ENCODE data around the gene HCAR2. TPM values are rescaled to one million over a fixed set of nuclear protein-coding genes. Genes with fewer than 3 reads are reported as not detected.
"Not testable (repeated sequence)": the region's sequence is repeated elsewhere in the genome, so short reads cannot be mapped to it uniquely, and the experiment has no call there.

HCAR2 gene
- total and polyA plus RNA-seq, 3 donors from 2014 or later: 0.74 to 2.7 (median 1.3) TPM

- no peak overlapping the region for H3K4me3 ChIP-seq
- intact Hi-C loops (cut with DNase I; ENCODE audit: low total_unique reads): no loop called here
- H3K27me3 ChIP-seq: no peaks in the 10 kb centered on the region
- no peaks in the 10 kb centered on the region for H3K4me1 ChIP-seq
- TF ChIP-seq POLR2A (IDR thresholded peaks at IDR 0.05): no peak
- no peak for TF ChIP-seq CTCF (IDR thresholded peaks at IDR 0.05)
- no peak for DNase-seq
- H3K27ac ChIP-seq: no peak overlapping the region
- no peaks in the 10 kb centered on the region for H3K36me3 ChIP-seq (ENCODE audit: low read depth, missing control alignments)
- WGBS, 2 donors: 83 to 93% methylated on average over 4 of the region's 4 CpGs
- H3K9me3 ChIP-seq: no peaks in the 10 kb centered on the region
Measured at GRCh38 chr12:122681814-122682213, 21.3 kb downstream of the HCAR2 start.

GRCh38 chr12:122680989-122681388, 22.2 kb downstream of the HCAR2 start:
- H3K27ac ChIP-seq; intact Hi-C loops (cut with DNase I; ENCODE audit: low total_unique reads); DNase-seq; H3K9me3 ChIP-seq; H3K36me3 ChIP-seq (ENCODE audit: low read depth, missing control alignments); H3K4me3 ChIP-seq; H3K4me1 ChIP-seq; H3K27me3 ChIP-seq: not testable (repeated sequence)
- WGBS, 2 donors: 78 to 89% methylated on average over 6 of the region's 6 CpGs

- H3K27me3 ChIP-seq; DNase-seq; H3K27ac ChIP-seq; H3K4me1 ChIP-seq; H3K9me3 ChIP-seq; H3K36me3 ChIP-seq (ENCODE audit: low read depth, missing control alignments); intact Hi-C loops (cut with DNase I; ENCODE audit: low total_unique reads): not testable (repeated sequence)
- peak overlapping the region; percentile 29 to 43 for H3K4me3 ChIP-seq
- WGBS, 2 donors: 75 to 82% methylated on average over 8 to 9 of the region's 32 CpGs
Measured at GRCh38 chr12:122676781-122677180, 26.4 kb downstream of the HCAR2 start.

GRCh38 chr12:122676015-122676414, 27.1 kb downstream of the HCAR2 start:
- peak overlapping the region in 1 of 2 donors; percentile 43 for H3K4me3 ChIP-seq
- intact Hi-C loops (cut with DNase I; ENCODE audit: low total_unique reads); H3K27me3 ChIP-seq; H3K27ac ChIP-seq; H3K4me1 ChIP-seq; H3K36me3 ChIP-seq (ENCODE audit: low read depth, missing control alignments); H3K9me3 ChIP-seq: not testable (repeated sequence)
- peak; percentile 26 for DNase-seq
- 63 to 70% methylated on average over 8 of the region's 8 CpGs for WGBS, 2 donors

GRCh38 chr12:122672515-122672914, 30.6 kb downstream of the HCAR2 start:
- H3K27ac ChIP-seq: no peak overlapping the region
- intact Hi-C loops (cut with DNase I; ENCODE audit: low total_unique reads): no loop called here
- peaks cover 4% of the 10 kb centered on the region for H3K4me1 ChIP-seq
- DNase-seq: no peak
- WGBS, 2 donors: 78 to 81% methylated on average over 2 of the region's 2 CpGs
- no peaks in the 10 kb centered on the region for H3K36me3 ChIP-seq (ENCODE audit: low read depth, missing control alignments)
- TF ChIP-seq POLR2A (IDR thresholded peaks at IDR 0.05) (no peak), CTCF (IDR thresholded peaks at IDR 0.05) (no peak)
- no peaks in the 10 kb centered on the region for H3K9me3 ChIP-seq
- no peaks in the 10 kb centered on the region for H3K27me3 ChIP-seq
- H3K4me3 ChIP-seq: no peak overlapping the region

GRCh38 chr12:122669397-122670070, 33.6 kb downstream of the HCAR2 start:
- Histone ChIP-seq H3K9me3 (no peaks in the 10 kb centered on the region), H3K4me1 (peaks cover 4% of the 10 kb centered on the region), H3K4me3 (no peak overlapping the region), H3K27me3 (no peaks in the 10 kb centered on the region), H3K36me3 (ENCODE audit: low read depth, missing control alignments) (no peaks in the 10 kb centered on the region), H3K27ac (no peak overlapping the region)
- no peak for DNase-seq
- 56 to 57% methylated on average over 5 of the region's 5 CpGs for WGBS, 2 donors
- no peak for TF ChIP-seq POLR2A (IDR thresholded peaks at IDR 0.05)
- TF ChIP-seq CTCF (IDR thresholded peaks at IDR 0.05): no peak
- intact Hi-C loops (cut with DNase I; ENCODE audit: low total_unique reads): no loop called here

Data from testis (tissue), 3 donors.